ENCODE data around the gene EFTUD2.
"Not testable (repeated sequence)": the region's sequence is repeated elsewhere in the genome, so short reads cannot be mapped to it uniquely, and the experiment has no call there.

EFTUD2 gene

DNA sequence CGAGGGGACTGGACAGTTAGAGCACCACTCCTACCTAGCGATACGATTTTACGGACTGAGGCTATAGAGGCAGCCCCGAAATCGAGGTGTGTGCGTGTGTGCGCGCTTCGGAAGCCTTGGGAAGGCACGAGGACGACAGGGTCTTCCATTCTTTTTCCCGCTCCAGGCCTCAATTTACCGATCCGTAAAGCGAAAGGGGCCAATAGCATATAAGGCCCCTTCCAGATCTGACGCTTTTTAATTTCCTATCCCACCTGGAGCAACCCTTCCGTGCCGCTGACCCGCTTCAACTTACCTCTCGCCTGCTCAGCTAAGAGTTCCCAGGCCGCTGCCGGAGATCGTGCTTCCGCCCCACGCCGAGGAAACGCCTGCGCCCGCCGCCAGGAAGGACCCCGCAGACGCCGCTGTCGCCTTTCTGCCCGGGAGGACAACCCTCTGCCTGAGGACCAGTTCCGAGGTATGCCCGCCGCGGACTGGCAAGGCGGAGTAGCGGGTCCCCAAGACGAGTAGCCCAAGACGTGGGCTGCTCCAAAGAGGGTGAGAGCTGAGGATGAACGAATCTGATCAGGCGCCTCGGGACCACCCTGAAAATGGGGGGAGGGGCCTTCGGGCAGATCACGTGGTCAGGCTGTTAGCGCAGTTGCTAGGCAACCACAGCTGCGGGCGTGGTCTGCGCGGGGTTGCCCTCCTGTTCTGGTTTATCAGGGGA is at the start of gene EFTUD2:
TSS of gene EFTUD2 (minus strand) at position 372 of the 709 bp plus-strand sequence. CDS start 4,924 bp downstream, outside the sequence.
- FAIRE-seq = peak; percentile 61

DNA sequence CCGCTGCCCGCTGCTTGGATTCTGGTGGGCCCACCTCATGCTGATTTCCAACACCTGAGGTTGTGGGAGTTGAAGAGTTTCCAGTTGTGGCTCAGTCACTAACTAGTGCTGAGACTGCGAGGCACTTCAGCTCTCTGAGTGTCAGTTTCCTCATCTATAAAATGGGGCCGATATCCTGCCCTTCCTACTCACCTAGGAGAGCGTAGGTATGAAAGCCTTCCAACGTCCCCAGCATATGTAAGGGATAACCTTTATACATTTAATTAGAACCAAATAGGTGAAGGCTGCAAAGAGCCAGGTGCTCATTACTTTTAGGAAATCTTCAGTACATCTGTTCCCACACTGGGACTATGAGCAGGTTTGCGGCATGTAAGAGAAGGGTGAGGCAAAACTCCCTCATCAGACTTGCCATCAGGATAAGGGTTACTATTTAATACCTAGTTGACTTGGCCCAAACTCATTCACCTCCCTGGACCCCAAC is 49.1 kb upstream of the EFTUD2 start:
- FAIRE-seq = no peak

DNA sequence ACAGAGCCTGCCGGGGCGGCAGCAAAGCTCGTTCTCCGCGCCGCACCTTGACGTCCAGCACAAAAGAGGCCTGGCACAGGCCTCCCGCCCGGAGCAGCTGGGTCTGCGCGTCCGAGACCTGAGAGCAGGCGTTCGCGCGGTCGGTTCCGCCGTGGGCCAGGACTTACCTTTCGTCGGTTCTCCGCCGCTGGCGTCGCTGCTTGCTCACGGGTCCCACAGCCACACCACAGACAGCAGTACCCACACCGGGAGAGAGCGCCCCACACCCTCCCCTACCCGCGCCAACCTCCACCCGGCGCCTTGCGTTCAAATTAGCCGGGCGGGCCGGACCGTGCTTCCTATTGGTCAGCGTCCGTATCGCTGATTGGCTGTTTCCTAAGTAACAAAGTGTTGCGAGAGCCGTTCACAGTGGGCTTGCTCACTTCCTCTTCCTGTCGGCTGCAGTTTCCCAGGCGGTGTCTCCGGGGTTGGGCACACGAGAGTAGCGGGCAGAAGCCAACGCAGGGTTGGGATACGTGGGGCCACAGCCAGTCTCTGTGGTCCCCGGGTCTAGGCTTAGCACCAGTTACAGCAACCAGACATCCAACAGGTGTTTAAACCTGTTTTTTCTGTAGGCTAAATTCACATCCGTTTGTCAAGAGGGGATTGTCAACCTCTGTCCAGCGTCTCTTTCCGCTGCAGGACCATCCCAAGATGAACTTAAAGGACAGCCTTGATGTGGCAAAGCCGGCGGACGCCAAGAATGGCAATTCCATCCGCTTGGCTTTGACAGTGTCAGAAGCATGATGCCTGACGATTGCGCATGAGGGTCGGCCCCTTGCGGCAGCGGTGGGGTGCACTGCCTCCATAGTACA is 48.4 kb upstream of the EFTUD2 start, which contains the start of gene KIF18B:
TSS of gene KIF18B (minus strand) at position 313 of the 854 bp plus-strand sequence. CDS start 11,429 bp downstream, outside the sequence.
- FAIRE-seq = peak; percentile 94

- not testable (repeated sequence) for FAIRE-seq
Observed at GRCh38 chr17:44945652-44946051, 46.4 kb upstream of the EFTUD2 start.

DNA sequence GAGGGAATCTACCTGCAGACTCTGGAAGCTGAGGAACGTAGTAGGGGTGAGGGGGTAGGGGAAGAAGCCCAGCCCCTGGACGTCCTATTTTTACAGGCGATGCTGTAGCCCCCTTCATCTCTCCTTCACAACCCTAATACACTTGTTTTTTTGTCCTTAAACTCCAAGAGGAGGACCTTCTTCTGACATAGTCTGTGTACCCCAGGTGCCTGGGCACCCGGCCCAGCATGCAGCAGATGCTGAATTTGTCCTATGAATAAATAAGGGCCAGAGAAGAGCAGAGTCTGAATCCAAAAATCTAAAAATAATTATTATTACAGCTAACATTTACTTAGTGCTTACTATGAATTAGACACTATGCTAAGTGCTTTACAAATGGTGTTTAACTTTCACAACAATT is 43.2 kb upstream of the EFTUD2 start:
- FAIRE-seq = no peak

DNA sequence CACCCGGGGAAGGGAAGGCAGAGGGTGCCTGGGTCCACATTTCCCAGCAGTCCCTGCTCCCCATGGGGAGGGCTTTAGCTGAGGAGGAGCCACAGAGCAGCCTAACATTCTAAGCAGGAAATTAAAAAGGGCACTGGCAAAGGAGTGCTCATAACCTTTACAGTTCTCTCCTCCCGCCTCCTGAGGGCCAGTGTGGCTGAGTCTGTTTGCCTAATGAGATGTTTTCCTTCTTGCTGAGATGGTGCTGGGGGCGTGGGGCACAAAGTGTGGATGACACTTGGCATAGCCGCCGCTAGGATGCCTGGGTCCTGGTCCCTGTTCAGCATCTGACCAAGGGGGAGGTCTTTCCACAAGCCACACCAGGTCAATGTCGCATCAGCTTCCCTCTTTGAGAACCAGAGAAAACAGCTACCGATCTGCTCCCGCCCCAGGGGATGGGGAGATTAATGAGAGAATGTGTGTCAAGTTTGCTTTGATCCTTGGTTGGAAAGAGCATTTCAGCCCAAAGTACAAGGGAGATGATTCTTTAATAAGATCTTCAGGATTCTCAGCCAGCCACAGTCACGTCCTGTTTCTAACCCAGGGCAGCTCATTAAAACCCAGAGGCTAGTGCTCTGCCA is 42.6 kb upstream of the EFTUD2 start:
- FAIRE-seq = no peak

GRCh38 chr17:44940768-44941167 is 41.5 kb upstream of the EFTUD2 start:
- FAIRE-seq = no peak

DNA sequence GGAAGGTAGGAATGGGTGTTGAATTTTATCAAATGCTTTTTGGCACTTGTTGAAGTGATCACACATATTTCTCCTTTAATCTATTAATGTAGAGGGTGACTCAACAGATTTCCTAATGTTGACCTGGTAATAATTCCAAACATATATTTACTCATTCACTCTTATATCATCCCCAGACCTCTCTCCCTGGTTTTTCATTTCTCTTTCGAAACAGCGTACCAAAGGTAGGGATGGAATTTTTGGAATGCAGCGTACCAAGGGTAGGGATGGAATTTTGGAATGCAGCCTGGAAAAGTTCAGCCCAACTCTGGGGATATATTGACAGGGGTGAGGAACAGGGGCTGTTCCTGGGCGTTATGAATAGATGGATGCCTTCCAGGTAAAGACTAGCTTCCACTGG is 41.1 kb upstream of the EFTUD2 start:
- no peak for FAIRE-seq

DNA sequence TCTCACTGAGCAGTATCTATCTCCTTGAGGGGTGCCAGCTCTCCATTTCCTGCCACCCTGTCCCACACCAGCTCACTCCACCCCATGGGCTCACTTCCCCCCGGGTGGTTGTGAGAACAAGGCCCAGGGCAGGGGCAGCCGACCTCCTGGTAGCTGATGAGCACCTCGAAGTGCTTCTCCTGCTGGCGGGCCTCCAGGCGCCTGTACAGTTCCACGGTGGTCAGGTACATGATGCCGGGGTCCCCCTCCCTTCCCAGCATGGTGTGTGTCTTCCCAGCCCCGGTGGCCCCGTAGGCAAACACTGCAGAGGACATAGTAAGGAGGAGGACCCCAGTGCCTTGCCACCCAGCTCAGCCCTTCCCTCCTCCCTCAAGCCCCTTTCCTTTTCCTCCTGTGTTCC is 35.9 kb upstream of the EFTUD2 start:
- no peak for FAIRE-seq

DNA sequence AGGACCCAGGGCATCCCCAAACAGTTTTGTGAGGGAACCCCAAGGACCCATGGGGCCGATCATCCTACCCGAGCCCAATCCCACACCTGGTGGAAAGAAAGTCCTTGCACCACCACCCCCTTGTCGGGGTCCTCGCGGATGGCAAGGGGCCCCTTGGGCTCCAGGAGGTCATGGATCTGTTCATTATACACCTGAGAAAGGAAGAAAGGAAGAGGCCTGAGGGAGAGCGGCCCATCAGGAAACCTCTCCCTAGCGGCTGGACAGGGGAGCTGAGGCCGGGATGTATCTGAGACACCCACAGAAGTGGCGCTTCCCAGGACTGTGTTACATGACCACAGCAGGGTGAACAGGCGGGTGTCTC is 35.5 kb upstream of the EFTUD2 start:
- no peak for FAIRE-seq

- no peak for FAIRE-seq
Observed at GRCh38 chr17:44933824-44934744, 34.8 kb upstream of the EFTUD2 start.

- no peak for FAIRE-seq
Observed at GRCh38 chr17:44932787-44933097, 33.5 kb upstream of the EFTUD2 start.

- FAIRE-seq = no peak
Observed at GRCh38 chr17:44932096-44932786, 33.0 kb upstream of the EFTUD2 start.

DNA sequence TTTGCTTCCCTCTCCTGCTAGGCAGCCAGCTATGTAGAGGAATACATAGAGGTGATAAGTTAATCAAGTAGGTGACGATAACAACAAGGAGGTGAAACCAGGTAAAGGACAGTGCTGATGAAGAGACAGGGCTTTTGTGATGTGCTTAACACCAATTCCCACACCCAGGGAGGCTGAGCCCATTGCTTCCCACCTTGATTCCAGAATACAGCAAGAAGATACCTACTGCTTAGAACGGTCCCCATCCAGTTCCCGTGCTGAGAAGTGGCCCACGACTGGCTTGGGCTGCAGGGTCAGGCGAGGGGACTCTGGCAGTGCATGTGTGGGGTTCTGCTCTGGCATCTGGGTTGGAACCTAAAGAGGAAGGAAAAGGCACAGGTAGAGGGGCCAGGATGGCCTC is 32.1 kb upstream of the EFTUD2 start:
- no peak for FAIRE-seq

GRCh38 chr17:44930667-44931066 is 31.4 kb upstream of the EFTUD2 start:
- FAIRE-seq = no peak

DNA sequence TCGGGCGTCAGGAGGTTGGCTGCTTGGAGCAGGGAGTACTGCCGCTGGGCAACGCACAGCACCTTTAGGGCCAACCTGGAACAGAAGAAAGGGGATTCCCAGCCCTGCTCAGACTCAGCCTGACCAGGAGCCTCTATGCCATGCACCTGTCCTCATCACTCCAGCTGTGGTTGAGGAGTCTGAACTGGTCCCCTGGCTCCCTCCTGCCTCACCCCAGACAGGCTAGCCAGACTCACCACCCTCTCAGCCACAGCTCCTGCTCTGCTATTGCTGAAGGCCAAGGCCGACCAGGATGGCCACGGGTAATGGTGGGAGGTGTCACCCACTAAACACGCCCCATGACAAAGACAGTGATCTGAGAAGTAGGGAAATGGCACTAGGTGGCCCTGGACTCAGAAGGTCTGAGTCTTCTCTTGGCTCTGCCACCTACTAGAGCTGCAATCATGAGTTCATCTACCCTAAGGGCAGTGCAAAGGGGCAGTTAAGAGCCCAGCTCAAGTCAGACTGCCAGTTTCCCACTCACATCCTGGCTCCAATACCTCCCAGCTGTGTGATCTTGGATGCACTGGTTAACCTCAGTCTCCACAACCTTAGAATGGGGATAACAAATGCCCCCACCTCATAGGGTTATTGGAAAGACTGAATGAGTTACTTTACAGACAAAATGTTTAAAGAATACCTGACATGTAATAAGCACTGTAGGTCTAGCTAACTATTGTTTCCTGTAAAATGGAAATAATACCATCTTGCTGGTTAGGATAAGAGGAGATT is 29.9 kb upstream of the EFTUD2 start:
- no peak for FAIRE-seq

DNA sequence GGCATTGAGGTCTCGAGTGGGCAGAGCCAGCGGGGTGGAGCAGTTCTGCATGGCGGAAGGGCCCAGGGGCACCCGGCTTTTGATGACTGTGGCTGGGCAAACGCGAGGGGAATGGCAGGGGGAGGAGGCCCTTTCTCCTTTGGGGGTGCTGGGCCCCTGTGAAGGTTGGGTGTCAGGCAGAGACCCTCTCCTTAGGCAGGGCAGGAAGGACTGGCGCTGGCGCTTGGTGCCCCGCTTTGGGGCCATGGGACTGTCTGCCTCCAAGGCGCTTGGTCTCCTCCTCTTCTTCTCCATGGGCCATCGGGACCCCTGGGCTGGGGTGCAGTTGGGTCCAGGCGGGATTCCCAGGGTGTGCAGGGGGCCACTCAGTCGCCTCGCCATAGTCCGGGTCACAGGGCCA is 28.9 kb upstream of the EFTUD2 start:
- no peak for FAIRE-seq

DNA sequence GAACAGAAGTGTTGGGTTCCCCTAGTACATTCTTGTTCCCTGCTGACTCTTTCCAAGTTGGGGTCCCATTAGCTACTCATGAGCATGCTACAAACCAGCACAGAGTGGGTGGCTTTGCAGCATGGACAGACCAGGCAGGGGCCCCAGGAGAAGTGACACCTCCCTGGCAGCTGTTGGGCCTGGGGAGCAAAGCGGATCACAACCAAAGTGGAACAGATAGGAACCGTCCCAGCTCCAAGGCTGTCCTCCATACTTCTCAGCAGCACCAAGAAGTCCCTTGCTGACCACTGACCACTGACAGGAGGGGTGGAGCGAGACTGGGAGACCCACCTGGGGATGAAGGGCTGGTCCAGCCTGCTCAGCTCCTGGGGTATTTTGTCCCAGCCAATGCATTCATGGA is 28.5 kb upstream of the EFTUD2 start:
- no peak for FAIRE-seq

- no peak for FAIRE-seq
Observed at GRCh38 chr17:44926821-44927525, 27.7 kb upstream of the EFTUD2 start.

All from G401.6 (cell line).